ENCODE data around the gene BMP7.

BMP7 gene

DNA sequence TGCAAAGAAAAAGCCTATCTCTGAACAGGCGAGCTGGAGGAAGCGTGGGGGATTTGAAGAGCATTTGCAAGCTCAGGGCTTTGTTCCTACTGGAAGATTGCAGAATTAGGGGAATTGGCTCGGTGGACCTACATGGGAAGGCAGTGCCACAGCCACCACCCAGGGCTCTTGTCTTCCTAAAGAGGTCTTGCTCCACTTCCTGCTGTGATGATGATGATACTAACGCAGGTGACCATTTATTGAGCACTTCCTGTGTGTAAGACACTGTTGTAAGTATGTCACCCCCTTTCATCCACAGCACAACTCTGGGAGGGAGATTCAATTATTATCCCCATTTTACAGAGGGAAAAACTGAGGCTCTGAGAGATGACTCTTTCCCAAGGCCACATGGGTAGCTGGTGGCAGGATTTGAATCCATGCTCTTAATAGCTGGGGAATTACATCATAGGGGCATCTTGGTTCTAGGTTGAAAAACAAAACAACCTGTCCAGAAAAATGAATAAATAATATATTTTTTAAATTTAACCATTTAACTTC, 41.2 kb downstream of the BMP7 start:
- no peak for FAIRE-seq

DNA sequence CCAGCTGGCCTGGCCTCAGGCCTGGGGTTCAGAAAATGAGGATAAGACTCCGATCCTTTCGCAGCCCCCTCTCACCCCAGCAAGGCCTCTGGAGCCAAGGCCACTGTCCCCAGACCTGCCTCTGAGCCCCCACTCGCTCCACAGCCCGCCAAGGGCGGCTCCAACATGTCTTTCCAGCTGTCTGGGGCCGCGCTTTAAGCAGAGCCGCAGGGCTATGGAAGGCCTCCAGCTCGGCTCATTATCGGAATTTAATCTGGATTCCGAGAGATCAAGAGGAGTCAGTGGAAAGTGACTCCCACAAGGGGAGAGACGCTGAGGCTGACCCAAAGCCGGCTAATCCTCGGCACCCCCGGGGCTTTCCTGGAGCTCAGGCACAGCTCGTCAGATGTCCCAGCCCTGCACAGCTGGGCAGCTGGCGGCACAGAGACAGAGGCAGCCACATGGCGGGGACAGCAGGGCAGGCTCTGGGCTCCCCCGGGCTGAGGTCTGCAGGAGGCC, 41.8 kb downstream of the BMP7 start:
- FAIRE-seq, result no peak

DNA sequence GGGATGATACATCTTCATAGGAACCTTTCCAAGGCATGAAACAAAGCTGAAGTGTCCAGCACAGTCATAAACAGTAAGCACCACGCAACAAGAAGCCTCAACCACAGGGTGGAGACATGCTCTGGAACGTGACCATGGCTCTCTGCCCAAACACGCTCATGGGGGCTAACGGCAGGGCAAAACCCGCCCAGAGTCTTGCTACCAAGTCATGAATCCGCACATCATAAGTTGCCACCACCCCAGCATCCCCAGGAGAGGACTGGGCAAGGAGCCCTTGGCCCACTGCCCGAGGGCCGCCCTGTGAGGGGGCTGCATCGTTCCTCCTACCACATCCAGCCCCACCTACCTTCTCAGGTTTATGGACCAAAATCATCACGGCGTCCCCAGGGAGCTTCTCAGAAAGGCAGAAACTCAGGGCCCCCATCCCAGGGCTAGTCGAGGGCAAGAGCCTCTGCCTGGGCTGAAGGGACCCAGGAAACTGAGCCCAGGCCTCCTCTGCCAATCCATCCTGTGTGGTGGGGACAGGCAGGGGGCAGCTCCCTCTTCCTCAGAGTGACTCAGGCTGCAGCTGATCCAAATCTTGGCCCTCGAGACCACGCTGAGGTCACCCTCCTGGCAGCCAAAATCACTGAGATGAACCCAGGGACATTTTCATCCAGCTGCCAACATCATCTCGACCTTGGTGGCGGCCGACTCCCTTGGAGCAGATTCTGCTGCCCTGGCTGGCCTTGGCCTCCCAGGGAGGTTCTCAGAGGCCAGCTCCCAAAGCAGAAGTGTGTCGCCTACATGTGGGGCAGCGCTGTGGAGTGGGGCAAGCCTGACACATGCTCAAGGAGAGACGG, 42.6 kb downstream of the BMP7 start:
- FAIRE-seq, result no peak

DNA sequence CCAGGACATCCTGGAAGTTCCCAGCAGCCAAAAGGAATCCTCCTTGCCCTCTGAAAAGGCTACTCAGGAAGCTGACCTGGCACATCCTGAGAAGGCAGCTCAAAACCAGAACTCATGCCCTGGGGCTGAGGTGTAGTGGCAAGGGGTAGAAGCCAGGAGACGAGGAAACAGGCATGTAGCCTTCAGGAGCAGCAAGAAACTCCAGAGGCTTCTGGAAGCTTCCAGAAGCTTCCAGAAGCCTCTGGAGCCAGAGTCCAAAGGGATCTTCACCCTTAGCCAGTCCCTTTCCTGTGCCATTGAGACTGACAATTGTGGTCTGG, 43.9 kb downstream of the BMP7 start:
- no peak for FAIRE-seq

DNA sequence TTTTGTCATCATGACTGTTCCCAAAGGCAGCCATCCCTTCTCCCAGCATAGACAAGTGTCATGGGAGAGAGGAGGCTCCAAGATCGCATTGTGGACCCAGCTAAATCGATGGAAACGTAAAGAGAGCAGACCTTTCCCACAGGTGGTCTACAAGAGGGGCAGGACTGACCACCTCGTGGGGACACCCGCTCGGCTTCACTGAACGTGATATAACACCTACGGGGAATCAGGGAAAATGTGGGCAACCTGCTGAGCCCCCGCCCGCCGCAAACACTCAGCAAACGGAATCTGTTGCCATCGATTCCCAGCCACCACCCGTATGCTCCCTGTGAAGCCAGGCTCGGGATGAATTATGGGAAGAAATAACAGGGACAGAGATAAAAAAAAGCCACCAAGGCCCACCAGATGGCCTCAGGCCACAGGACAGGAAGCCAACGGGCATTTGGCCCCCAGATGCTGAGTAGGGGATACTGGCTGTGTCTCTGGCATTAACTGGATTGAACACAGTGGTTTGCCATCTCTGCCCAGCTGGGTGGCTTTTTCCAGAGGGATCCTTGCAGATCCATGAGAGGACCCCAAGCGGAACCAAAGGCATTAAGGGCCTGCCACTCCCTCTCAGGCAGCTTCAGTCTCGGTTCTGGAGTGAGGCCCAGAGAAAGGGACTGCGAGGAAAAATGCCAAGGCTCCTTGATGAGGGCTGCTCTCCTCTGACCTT, 44.4 kb downstream of the BMP7 start:
- FAIRE-seq, result no peak

DNA sequence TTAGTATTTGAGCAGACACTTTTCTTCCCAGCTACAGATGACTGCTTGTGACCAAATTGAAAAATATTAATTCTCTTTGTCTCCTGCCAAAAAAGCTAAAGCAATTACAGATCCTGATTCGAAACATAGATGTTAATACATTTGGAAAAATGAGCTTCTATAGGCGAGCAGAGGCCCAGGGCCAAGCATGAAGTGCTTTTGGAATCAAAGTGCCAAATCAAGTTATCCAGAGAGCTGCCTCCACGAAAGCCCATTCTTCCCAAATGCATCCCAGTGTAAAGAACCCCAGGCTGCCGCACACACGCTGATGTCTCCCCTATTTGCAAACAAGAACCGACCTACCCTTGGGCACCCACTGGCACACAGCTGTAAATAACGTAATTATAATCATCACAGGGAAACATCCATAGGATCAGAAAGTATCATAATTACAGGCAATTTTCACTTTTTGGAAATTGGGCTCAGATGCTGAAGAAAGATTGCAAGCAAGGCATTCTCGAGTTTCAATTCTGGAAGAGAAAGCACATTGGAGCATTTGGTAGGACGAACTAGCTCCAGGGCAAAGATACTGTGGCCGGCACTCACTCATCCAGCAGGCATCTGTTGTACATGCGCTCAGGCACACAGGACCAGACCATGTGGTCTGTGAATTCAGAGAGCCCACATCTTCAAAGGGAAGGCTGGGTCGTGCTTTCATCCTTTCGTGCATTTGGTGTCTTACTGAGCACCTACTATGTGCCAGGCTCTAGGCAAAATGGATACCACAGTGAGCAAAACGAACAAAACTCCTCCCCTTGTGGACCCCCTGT, 45.9 kb downstream of the BMP7 start:
- no peak for FAIRE-seq

DNA sequence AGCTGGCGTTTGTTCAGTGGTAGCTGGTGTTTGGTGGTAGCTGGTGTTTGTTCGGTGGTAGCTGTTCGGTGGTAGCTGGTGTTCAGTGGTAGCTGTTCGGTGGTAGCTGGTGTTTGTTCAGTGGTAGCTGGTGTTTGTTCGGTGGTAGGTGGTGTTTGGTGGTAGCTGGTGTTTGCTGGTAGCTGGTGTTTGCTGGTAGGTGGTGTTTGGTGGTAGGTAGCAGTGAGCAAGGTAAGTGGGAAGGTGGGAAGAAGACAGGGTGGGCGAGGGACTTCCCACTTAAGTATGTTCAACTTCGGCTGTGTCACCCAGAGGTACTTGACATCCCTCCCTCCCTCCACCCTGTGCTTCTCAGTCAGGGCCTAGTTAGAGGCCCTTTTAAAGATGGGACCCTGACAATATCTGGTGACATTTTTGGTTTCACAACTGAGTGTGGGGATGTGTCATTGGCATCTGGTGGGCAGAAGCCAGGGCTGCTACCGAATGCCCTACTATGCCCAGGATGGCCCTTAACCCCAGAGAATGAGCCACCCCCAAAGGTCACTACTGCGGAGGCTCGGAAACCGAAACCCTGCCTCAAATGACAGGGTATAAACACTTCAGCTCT, 47.3 kb downstream of the BMP7 start:
- no peak for FAIRE-seq

DNA sequence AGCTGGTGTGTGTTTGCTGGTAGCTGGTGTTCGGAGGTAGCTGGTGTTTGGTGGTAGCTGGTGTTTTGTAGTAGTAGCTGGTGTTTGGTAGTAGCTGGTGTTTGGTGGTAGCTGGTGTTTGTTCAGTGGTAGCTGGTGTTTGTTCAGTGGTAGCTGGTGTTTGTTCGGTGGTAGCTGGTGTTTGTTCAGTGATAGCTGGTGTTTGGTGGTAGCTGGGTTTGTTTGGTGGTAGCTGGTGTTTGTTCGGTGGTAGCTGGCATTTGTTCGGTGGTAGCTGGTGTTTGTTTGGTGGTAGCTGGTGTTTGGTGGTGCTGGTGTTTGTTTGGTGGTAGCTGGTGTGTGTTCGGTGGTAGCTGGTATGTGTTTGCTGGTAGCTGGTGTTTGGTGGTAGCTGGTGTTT, 48.0 kb downstream of the BMP7 start:
- FAIRE-seq, result no peak

DNA sequence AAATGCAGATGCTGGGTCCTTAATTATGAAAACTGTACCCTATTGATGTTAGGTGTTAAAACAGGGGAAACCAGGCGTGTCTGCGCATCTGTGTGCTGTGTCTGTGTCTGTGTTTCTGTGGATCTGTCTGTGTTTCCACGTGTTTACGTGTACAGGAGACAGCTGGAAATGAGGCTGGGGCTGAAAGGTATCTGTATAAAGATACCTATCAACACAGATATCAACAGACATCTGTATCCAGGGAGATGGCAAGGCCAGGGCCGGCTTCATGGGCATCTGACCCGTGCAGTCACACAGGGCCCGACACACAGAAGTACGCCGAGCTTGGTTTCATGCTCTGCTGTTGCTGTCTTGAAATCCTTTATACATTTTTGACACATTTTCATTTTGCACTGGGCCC, 48.6 kb downstream of the BMP7 start:
- FAIRE-seq, result no peak

DNA sequence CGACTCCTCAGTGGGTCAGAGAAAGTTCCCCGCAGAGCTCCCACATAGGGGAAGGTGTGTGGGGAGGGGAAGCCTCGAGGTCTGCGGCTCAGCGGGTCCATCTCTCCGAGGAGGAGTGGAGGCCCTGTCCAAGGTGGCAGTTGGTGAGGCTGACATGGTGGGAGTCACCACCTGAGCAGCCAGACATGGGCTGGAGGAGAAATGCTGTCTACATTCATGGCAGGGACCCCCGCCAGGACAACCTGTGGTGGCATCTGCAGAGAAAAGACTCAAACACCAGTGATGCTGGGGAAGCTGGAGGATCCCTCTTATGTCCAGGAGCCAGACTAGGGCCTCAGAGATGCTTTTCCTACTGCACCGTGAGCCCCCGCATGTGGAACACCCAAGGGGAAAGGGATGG, 49.8 kb downstream of the BMP7 start:
- no peak for FAIRE-seq

DNA sequence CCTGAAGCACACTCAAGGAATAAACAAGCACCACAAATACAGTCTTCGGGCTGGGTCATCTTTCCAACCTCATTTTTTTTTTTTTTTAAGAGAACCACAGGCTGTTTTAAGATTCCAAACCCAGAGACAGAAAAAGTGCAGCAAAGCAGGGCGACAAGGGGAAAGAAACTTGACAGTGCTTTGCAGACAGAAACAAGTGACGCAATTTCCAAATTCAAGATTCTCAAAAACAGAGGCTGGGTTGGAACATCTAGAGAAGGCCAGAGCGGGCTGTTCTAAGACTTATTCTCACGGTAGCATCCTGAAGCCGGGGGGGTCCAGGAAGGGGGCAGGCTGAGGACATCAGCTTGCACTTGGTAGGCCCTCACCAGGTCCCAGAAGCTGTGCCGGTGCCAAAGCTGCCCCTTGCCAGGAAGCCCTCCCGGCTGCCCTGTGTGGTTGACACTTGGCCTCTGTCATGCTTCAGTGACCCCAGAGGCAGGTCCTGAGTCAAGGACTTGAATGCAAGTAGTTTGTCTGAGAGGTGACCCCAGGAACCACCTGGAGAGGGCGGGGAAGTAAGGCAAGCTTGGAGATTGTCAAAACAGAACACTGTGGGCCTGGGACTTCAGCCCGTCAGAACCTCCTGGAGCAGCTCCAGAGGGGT, 50.5 kb downstream of the BMP7 start:
- FAIRE-seq, result no peak

DNA sequence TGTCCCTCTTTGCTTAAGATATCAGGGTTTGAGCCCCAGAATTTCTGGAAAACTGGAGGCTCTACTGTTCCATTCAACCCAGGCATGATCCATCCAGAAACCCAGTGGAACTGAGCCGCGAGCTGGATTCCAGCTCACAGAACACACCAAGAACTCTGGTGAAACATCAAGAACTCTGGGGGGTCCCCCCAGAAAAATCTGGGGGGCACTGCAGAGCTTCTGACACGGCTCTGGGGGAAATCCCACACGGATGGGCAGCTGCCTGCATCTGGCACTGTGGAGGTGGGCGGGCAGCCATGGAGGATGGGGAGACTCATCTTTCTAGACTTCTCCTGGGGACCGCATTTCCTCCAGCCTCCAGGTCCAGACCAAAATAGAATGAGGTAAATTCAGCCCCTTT, 51.0 kb downstream of the BMP7 start:
- FAIRE-seq, result no peak

DNA sequence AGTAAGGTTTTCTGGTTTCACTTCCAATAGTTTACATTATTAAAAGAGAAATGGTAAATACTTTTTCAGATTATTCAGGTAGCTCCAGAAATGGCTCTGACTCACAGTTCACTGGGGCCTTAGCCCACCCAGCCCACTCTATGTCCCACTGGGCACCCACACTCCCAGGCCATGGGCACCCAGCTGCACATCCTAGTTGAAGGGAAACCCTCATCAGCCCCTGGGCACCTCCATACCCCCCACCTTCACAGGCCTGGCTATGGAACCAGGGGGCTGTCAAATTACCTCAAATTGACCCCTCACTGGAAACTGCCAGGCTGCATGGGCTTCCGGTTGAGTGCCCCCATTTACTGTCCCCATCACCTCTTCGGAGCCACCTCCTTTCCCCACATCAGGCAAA, 51.5 kb downstream of the BMP7 start:
- no peak for FAIRE-seq

DNA sequence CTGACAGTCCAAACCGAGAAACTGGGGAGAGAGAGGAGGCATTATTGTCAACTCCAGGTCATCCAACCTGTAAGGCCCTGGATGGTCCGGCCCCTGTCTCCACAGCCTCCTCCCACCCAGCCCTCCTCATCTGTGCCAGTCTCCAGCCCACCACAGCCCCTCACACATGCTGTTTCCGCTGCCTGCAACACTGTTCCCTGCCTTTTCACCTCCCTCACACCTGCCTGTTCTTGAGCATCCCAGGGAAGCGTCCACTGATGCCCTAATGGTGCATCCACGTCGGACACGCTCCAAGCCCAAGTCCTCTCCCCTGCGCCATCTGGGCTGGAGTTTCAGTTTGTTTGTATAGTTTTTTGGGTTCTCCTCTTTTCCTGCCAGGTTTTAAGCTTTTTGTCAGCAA, 52.0 kb downstream of the BMP7 start:
- FAIRE-seq, result no peak

DNA sequence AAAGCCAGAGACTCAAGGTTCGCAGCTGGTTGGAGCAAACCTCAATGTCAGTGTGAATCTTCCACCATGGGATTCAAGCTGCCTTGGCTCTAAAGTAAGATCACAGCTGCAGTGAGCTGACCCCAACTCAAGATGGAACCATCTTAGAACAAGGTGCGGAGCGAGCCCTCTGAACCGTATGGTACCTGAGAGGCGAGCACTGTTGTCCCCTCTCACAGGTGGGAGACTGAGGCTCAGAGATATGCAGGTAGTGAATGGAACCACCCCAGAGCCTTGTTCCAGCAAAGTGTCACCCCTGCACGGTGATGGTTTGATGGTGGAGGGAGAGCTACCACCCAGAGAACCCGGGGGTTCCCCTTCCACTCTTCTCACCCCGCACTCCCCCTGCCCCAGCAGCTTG, 52.5 kb downstream of the BMP7 start:
- no peak for FAIRE-seq

DNA sequence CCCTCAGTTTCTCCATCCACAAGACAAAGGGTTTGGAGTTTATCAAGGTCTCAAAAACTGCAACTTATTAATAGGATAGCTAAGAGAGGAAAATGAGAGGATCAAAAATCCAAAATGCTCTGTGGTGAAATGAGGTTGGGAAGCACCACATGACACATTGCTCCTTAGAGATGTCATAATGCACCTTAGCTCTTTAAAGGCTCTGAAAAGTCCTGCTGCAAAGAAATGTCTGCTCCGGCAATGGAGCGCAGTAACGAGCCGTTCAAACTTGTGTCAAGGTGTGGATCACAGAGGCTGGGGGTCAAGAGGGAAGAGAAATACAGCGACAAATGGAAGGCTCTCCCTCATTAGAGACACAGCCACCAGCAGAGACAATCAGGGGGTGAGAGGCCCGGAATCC, 53.1 kb downstream of the BMP7 start:
- FAIRE-seq, result no peak

DNA sequence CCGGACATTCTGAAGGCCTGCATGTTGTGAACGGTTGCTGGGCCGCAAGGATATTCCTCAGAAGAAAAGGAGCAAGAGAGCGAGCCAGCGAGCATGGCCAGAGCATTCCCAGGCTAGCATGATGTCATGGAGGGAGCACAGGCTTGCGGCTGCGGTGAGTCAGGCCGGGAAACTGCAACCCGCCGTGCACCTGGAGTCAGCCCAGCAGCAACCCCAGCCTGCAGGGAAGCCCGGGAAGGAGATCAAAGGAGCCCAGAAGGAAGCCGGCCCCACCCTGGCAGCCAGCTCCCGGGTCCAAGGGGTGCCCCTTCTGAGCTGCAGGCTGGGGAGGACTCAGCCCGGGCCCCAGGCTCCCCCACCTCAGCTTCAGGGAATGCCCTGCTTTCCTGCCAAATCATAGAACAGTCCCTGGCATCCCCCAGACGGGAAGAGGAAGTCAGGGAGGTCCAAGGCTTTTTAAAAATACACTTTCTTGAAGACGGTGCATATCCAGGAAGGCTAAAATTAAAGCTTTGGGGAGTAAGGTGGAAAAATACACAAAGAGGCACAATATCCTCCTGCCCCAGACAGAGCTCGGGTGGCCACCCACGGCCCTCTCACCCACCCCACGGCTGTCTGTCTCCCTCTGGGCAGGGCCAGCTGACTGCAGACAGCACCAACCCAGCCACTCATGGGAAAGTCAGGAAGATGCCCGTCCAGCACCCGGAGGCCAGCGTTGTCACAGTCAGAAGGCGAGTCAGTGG, 53.7 kb downstream of the BMP7 start:
- no peak for FAIRE-seq

DNA sequence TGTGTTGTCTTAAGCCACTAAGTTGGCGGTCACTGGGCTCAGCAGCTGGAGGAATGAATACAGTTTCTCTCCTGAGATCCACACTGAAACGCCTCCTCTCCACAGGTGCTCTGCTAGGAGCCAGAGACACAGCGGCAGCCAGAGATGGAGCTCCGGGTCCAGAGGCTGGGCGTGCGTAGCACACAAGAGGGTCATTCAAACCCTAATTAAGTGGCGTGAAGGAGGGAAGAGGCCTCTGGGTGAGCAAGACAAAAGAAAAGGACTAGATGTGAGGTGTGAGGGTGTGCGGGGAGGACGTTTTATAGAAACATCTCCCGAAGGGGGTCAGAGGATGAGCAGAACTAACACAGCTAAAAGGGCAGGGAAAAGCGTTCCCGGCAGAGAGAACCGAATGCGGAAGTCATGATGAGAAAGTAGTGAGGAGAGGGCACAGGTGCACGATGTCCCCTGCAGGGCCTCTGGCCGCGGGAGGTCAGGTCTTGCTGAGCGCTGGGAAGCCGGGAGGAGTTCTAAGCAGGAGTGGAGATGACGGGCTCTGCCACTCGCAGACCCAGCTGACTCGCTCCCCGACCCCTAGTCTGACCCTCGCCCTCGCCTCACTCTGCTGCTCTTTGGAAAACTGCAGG, 54.4 kb downstream of the BMP7 start:
- FAIRE-seq, result no peak

DNA sequence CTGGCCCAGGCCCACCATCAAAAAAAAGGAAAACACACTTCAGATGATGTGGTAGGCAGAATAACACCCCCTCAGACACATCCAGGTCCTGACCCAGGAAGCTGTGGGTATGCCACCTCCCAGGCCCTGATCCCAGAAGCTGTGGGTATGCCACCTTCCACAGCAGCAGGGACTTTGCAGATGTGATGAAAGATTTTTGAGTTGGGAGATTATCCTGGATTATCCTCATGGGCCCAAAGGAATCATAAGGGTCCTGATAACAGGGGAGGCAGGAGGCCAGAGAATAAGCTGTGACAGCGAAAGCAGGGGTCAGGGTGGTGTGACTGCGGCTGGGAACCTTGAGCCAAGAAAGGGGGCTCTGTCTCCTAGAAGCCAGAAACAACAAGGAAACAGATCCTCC, 55.0 kb downstream of the BMP7 start:
- no peak for FAIRE-seq

DNA sequence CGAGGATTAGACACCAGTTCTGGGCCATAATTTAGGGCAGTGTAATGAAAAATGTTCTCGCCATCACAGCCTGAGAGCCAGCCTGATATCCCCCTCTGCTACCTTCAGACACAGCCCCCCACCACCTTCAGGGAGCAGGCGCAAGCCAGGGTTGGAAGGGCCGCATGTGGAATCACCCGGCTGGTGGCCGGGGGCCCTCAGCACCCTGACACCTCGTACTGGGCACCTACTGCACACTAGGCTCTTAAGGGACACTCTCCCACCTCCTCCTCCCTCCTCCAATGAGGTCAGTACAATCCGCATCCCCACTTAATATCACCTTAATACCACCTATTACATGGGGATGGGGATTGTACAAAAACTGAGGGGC, 55.5 kb downstream of the BMP7 start:
- no peak for FAIRE-seq
